Activated T-helper 1 cell treated with Interleukin-2 at 50 U/mL for 16 hours (primary cell): Measurements from ENCODE around the gene FAM229A.

Source experiments
- DNase-seq: peaks from one replicate; pipeline ENCODE4 v3.0.0-alpha.2; 2020; ENCODE audit warnings: low read depth

FAM229A gene

GRCh38 chr1:32330558-32331151 is 31.6 kb downstream of the FAM229A start:
- no peak for DNase-seq

- DNase-seq, result no peak
Observed at GRCh38 chr1:32329931-32330466, 32.3 kb downstream of the FAM229A start.

- no peak for DNase-seq
Observed at GRCh38 chr1:32327204-32327603, 35.1 kb downstream of the FAM229A start.

- no peak for DNase-seq
Observed at GRCh38 chr1:32321712-32322291, 40.5 kb downstream of the FAM229A start.

GRCh38 chr1:32318127-32318869 is 44.0 kb downstream of the FAM229A start:
- DNase-seq, result no peak

- DNase-seq, result no peak
Observed at GRCh38 chr1:32316903-32317277, 45.4 kb downstream of the FAM229A start.

GRCh38 chr1:32311709-32312393 is 50.4 kb downstream of the FAM229A start:
- no peak for DNase-seq
